ENCODE results near the gene GLUD1.

GRCh38 chr10:87068281-87068680 is 26.4 kb downstream of the GLUD1 start:
- TF ChIP-seq CTCF (IDR thresholded peaks at IDR 0.05; ENCODE audit: insufficient read depth, low read depth, low read length) (no peak), EZH2 (IDR thresholded peaks at IDR 0.05; ENCODE audit: insufficient read depth, low read length) (no peak)

All from astrocyte (in vitro differentiated cells and primary cell).